ENCODE data around the gene SYNPO.

The SYNPO gene

DNA sequence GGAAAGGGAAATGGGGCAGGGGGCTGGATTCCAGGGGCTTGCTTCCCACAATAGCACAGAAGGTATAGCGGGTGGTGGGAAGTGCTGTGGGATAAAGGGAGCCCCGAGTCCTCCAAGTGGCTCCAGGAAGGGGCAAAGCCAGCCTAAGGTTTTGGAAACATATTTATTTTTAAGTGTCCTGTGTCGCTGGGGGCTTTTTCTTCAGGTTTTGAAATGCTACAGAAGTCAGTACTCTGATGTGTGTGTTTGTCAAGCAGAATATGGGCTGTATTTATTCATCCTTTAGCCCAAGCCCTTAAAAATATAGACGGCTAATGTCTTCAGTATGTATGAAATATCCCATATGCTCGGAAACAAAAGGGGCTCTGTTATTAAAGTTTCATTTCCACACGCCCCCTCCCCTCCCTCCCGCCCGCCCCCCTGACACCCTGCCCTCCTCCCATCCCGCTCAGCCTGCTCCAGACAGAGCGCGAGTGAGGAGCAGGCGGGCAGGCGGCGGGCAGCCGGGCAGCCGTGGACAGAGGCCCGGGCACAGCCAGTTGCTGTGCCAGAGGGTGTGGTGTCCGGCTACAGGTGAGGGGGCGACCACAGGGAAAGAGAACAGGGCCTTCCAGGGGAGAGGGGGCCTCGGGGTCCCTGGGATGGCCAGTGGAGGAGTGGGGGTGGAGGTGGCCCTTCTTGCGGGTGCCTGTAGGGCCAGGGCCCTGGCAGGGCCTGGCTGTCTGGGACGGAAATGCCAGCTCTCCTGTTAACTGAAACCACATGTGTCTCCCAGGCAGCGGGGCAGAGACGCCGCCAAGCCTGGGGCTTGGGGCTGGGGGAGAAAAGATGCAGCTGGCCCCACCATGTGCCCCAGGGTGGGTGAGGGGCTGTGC, 39.6 kb upstream of the SYNPO start:
- TF ChIP-seq, protein P1, sequence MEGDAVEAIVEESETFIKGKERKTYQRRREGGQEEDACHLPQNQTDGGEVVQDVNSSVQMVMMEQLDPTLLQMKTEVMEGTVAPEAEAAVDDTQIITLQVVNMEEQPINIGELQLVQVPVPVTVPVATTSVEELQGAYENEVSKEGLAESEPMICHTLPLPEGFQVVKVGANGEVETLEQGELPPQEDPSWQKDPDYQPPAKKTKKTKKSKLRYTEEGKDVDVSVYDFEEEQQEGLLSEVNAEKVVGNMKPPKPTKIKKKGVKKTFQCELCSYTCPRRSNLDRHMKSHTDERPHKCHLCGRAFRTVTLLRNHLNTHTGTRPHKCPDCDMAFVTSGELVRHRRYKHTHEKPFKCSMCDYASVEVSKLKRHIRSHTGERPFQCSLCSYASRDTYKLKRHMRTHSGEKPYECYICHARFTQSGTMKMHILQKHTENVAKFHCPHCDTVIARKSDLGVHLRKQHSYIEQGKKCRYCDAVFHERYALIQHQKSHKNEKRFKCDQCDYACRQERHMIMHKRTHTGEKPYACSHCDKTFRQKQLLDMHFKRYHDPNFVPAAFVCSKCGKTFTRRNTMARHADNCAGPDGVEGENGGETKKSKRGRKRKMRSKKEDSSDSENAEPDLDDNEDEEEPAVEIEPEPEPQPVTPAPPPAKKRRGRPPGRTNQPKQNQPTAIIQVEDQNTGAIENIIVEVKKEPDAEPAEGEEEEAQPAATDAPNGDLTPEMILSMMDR (IDR thresholded peaks at IDR 0.05; ENCODE audit: insufficient read depth, low read length, poor library complexity, severe bottlenecking), result no peak
- H3K4me3 ChIP-seq (replicated peaks; ENCODE audit: low read depth, low read length), result no peak overlapping the region
- H3K27me3 ChIP-seq (replicated peaks; ENCODE audit: control insufficient read depth, insufficient read depth, low read length), result no peaks in the 10 kb centered on the region
- DNase-seq (ENCODE audit: extremely low read depth, insufficient read length), result no peak
- H3K36me3 ChIP-seq (ENCODE audit: control insufficient read depth, insufficient read depth, low read length), result no peaks in the 10 kb centered on the region

DNA sequence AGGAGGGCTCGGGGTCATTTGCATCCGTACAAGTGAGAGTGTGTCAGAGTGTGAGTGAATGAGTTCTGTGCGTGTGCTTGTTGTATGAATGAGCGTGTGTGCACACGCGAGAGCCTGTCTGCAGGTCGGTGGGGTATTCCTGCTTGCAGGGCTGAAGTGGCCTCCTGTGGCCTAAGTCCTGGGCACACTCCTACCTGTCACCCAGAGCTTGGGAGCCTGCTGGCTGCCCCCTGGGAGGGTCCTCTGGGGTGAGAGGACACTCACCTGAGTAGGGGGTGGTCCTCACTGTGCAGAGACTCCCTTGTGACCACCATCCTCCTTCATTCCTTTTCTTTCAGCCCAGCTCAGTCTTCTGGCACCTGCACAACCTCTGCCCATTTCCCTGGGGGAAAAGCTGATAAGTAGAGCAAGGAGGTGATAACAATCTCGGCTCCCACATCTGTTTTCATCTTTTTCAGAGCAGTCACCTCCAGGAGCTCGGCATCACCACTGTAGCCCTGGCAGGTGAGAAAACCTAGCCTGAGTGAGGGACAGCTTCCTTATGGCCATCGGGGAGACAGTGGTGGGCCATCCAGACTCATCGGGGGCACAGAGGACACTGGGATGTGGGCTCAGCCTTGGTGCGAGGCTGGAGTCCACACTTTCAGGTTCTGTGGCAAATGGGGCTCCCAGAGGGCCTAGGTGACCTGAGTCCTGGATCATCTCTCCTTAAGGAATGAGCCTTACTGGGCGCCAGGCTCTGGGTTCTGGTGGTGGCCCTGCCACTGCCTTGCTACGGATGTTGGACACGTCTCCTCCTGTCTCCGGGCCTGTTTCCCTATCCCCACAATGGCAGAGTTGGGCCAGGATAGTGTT, 38.7 kb upstream of the SYNPO start:
- H3K27me3 ChIP-seq (replicated peaks; ENCODE audit: control insufficient read depth, insufficient read depth, low read length), result no peaks in the 10 kb centered on the region
- DNase-seq (ENCODE audit: extremely low read depth, insufficient read length), result no peak
- H3K36me3 ChIP-seq (ENCODE audit: control insufficient read depth, insufficient read depth, low read length), result no peaks in the 10 kb centered on the region
- H3K4me3 ChIP-seq (replicated peaks; ENCODE audit: low read depth, low read length), result no peak overlapping the region
- TF ChIP-seq, protein P1 (IDR thresholded peaks at IDR 0.05; ENCODE audit: insufficient read depth, low read length, poor library complexity, severe bottlenecking), result no peak

DNA sequence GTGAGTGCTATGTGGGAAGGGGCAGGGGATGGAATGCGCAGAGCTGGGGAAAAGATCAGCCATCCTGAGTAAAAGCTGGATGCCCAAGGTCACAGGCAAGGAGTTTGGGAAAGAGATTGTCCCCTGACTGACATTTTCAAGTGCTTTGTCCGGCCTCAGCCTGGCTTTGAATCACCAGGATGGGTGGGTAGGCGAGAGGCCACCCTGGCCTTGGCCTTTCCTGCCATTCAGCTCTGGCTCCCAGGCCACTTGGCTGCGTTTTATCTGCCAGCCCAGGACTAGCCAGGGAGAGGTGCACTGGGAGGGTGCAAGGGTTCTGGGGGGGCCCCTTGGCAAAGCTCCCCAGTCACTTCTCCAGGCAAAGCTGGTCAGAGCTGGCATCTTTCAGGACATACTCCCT, 37.4 kb upstream of the SYNPO start:
- no peaks in the 10 kb centered on the region for H3K27me3 ChIP-seq (replicated peaks; ENCODE audit: control insufficient read depth, insufficient read depth, low read length)
- no peaks in the 10 kb centered on the region for H3K36me3 ChIP-seq (ENCODE audit: control insufficient read depth, insufficient read depth, low read length)
- H3K4me3 ChIP-seq (replicated peaks; ENCODE audit: low read depth, low read length), result no peak overlapping the region
- TF ChIP-seq, protein P1 (IDR thresholded peaks at IDR 0.05; ENCODE audit: insufficient read depth, low read length, poor library complexity, severe bottlenecking), result no peak
- DNase-seq (ENCODE audit: extremely low read depth, insufficient read length), result no peak

DNA sequence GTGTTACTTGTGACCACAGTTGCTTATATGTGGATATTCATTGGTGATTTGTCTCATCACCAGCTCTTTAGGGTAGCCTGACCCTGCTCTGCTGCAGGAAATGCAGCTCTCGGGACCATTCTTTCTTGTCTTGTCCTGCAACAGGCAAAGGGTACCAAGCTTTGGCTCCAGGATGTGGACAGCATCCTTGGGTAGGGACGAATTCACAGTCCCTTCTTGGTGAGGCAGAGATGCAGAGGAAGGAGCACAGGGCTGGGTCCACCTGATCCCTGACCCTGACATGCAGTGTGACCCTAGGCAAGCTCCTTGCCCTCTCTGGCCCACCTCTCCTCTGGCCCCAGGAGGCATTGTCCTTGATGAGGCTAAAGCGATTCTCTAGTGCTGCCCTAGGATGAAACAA, 37.0 kb upstream of the SYNPO start:
- DNase-seq (ENCODE audit: extremely low read depth, insufficient read length), result no peak
- no peak overlapping the region for H3K4me3 ChIP-seq (replicated peaks; ENCODE audit: low read depth, low read length)
- TF ChIP-seq, protein P1 (IDR thresholded peaks at IDR 0.05; ENCODE audit: insufficient read depth, low read length, poor library complexity, severe bottlenecking), result no peak
- no peaks in the 10 kb centered on the region for H3K27me3 ChIP-seq (replicated peaks; ENCODE audit: control insufficient read depth, insufficient read depth, low read length)
- no peaks in the 10 kb centered on the region for H3K36me3 ChIP-seq (ENCODE audit: control insufficient read depth, insufficient read depth, low read length)

DNA sequence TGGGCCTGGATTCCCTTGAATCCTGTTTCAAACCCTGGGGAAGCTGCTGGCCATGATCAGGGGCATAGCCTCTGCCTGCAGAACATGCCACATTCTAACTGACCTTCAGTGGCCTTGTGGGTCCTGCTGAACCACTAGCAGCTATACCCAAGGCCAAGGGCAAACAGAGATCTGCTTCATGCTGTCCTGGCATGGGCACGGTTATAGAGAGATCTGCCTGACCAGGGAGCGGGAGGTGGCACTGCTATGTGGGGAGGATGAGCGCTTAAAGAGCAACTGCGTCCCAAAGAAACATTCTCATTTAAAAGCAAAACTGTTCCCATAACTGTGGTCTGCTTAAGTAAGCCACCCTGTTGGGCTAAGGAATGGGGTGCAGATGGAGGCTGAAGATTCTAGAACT, 36.5 kb upstream of the SYNPO start:
- H3K36me3 ChIP-seq (ENCODE audit: control insufficient read depth, insufficient read depth, low read length), result no peaks in the 10 kb centered on the region
- no peak overlapping the region for H3K4me3 ChIP-seq (replicated peaks; ENCODE audit: low read depth, low read length)
- TF ChIP-seq, protein P1 (IDR thresholded peaks at IDR 0.05; ENCODE audit: insufficient read depth, low read length, poor library complexity, severe bottlenecking), result no peak
- DNase-seq (ENCODE audit: extremely low read depth, insufficient read length), result no peak
- H3K27me3 ChIP-seq (replicated peaks; ENCODE audit: control insufficient read depth, insufficient read depth, low read length), result no peaks in the 10 kb centered on the region
